ENCODE results near the gene NFASC. TPM values are rescaled to one million over a fixed set of nuclear protein-coding genes. Genes with fewer than 3 reads are reported as not detected.

Gene NFASC
- total RNA-seq, 2 experiments from 2014 or later, result 0.06 to 0.37 TPM

DNA sequence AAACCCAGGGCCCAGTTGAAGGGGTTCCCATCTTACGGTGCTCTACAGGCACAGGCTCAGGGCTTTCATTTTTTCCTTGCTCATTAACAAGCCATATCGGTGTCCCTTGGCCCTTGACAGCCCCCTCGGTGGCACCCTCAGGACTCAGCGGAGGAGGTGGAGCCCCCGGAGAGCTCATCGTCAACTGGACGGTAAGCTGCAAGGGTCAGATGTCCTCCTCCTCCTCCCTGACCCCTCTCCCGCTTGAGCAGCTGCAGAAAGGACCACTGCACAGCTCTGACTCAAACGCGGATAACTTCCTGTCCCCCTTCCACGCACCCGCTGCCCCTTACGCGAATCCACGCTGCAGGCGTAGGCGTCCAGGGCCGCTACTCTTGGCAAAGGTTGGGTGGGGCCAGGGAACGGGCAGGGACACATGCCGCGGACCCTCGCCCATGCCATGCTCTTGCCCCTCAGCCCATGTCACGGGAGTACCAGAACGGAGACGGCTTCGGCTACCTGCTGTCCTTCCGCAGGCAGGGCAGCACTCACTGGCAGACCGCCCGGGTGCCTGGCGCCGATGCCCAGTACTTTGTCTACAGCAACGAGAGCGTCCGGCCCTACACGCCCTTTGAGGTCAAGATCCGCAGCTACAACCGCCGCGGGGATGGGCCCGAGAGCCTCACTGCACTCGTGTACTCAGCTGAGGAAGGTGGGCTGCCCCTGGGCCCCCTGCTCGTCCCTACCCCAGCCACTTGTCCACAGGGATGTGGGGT is 198.9 kb downstream of the NFASC start:
- no peaks in the 10 kb centered on the region for H3K9me3 Mint-ChIP-seq
- H3K4me1 Mint-ChIP-seq, result no peaks in the 10 kb centered on the region
- H3K27me3 Mint-ChIP-seq, result no peaks in the 10 kb centered on the region
- no peak for DNase-seq
- no peak overlapping the region for H3K4me3 Mint-ChIP-seq
- no peaks in the 10 kb centered on the region for H3K36me3 Mint-ChIP-seq
- H3K27ac Mint-ChIP-seq, result no peak overlapping the region

DNA sequence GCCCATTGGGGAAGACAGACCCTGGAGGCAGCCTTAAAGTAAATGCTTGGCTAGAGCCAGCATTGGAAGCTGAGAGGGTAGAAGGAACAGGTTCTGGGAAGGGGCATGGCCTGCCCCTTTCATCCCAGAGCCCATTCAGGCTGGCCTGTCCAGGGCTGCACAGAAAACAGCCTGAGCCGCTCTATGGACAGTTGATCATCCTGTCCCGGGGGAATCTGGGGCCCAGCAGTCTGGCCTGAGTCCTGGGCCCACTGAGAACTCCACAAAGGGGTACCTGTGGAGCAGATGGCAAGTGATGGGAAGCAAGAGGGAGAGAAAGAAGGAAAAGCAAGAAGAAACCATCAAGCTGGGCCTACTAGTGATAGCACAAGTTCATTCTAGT is 200.4 kb downstream of the NFASC start:
- no peak overlapping the region for H3K27ac Mint-ChIP-seq
- H3K36me3 Mint-ChIP-seq, result no peaks in the 10 kb centered on the region
- DNase-seq, result no peak
- no peaks in the 10 kb centered on the region for H3K9me3 Mint-ChIP-seq
- no peaks in the 10 kb centered on the region for H3K4me1 Mint-ChIP-seq
- H3K27me3 Mint-ChIP-seq, result no peaks in the 10 kb centered on the region
- no peak overlapping the region for H3K4me3 Mint-ChIP-seq

DNA sequence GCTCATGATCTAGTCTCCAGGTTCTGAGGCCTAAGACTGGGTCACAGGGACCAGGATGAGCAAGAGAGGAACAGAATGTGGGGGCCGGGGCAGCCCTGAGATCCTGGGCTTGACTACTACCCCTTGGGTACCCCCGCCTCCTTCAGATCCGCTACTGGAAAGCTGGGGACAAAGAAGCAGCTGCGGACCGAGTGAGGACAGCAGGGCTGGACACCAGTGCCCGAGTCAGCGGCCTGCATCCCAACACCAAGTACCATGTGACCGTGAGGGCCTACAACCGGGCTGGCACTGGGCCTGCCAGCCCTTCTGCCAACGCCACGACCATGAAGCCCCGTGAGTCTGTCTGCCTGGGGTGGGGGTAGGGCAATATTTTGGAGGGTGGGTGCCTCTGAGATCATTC is 201.1 kb downstream of the NFASC start:
- Mint-ChIP-seq H3K27me3 (no peaks in the 10 kb centered on the region), H3K36me3 (no peaks in the 10 kb centered on the region), H3K27ac (no peak overlapping the region), H3K9me3 (no peaks in the 10 kb centered on the region), H3K4me1 (no peaks in the 10 kb centered on the region), H3K4me3 (no peak overlapping the region)
- DNase-seq, result no peak

DNA sequence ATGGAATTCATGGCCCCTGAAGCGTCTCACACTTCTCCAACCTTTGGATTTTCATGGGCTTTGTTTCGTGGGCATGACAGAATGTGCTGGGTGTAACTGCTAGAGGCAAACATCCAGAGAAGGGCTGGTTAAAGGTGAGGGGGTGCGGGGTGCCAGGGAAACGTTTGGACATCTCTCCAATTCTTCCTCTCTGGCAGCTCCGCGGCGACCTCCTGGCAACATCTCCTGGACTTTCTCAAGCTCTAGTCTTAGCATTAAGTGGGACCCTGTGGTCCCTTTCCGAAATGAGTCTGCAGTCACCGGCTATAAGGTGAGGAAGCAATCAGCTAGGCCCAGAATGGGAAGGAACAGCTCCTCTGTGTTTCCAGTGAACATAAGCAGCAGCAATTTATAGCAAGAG is 201.6 kb downstream of the NFASC start:
- Mint-ChIP-seq H3K4me1 (no peaks in the 10 kb centered on the region), H3K27ac (no peak overlapping the region), H3K27me3 (no peaks in the 10 kb centered on the region), H3K36me3 (no peaks in the 10 kb centered on the region), H3K4me3 (no peak overlapping the region), H3K9me3 (no peaks in the 10 kb centered on the region)
- DNase-seq, result no peak

Other genes with a start within 250 kb of the NFASC start
- gene LRRN2, start 185.1 kb upstream of the NFASC start, total RNA-seq, result not detected
- gene CNTN2, start 172.3 kb downstream of the NFASC start, total RNA-seq, result not detected
- 1 to 10 TPM; 1.5 to 2.4 TPM for gene TMEM81, start 213.6 kb downstream of the NFASC start, total RNA-seq